Heart left ventricle (tissue), 16 donors: Measurements from ENCODE around the gene EIF3C. TPM values are rescaled to one million over a fixed set of nuclear protein-coding genes. Genes with fewer than 3 reads are reported as not detected.
"Not testable (repeated sequence)": the region's sequence is repeated elsewhere in the genome, so short reads cannot be mapped to it uniquely, and the experiment has no call there.

Source experiments
- ATAC-seq, 4 donors: fragments of 200-7000 bp; cut with Tn5 transposase; one replicate each; pipeline ENCODE4 v1.9.1; 2020 to 2022; ENCODE audit warnings: moderate library complexity in 4 of 4, mild to moderate bottlenecking in 3 of 4, moderate number of reproducible peaks in 1 of 4
- DNase-seq, 5 donors: peaks; one replicate each; pipeline ENCODE4 v3.0.0-alpha.2; 2020
- H3K27ac ChIP-seq, 12 donors: fragments of 200-600 bp; sonication (generic) in 4 of 12; one replicate each; pipeline versions ENCODE4 v1.5.0 to v1.8.0; 2016 to 2022; ENCODE audit warnings: mild to moderate bottlenecking in 2 of 12
- H3K27me3 ChIP-seq, 9 donors: fragments of 200-600 bp; sonication (generic) in 2 of 9; one replicate each; pipeline versions ENCODE4 v1.5.1 to v1.8.0; 2016 to 2022; ENCODE audit warnings: mild to moderate bottlenecking in 3 of 9
- H3K36me3 ChIP-seq, 9 donors: fragments of 200-600 bp; sonication (generic) in 2 of 9; one replicate each; pipeline versions ENCODE4 v1.5.0 to v1.8.0; 2018 to 2022; ENCODE audit warnings: mild to moderate bottlenecking in 2 of 9
- H3K4me1 ChIP-seq, 12 donors: fragments of 200-600 bp; sonication (generic) in 4 of 12; one replicate each; pipeline versions ENCODE4 v1.5.0 to v1.8.0; 2016 to 2022; ENCODE audit warnings: mild to moderate bottlenecking in 3 of 12
- H3K4me3 ChIP-seq, 12 donors: fragments of 200-600 bp; sonication (generic) in 4 of 12; one replicate each; pipeline versions ENCODE4 v1.5.0 to v1.8.0; 2017 to 2022; ENCODE audit warnings: mild to moderate bottlenecking in 9 of 12, moderate library complexity in 4 of 12
- H3K9me3 ChIP-seq, 12 donors: fragments of 200-600 bp; sonication (generic) in 4 of 12; one replicate each; pipeline versions ENCODE4 v1.5.0 to v1.8.0; 2016 to 2022; ENCODE audit warnings: mild to moderate bottlenecking in 1 of 12
- WGBS, 4 donors: extraction: QIAGEN DNeasy Blood & Tissue Kit in 2 of 4; methylation state at CpG; one replicate each; pipeline versions ENCODE4 v1.1.5 to v1.1.7; 2013 to 2018; 5-methylcytosine and 5-hydroxymethylcytosine counted together
- intact Hi-C, 10 donors: fragments of 100-400 bp; cut with DNase I; formaldehyde crosslinking; loops; one replicate each; pipeline versions ENCODE4 v1.11.1 to v1.14.2; 2022
- long read RNA-seq, 3 donors: library from polyadenylated mRNA; unstranded; transcript quantifications; one replicate each; pipeline ENCODE4 v2.0.0, GENCODE V29; 2020 to 2021
- polyA plus RNA-seq, 2 donors: library from polyadenylated mRNA; stranded (reverse); fragments of 200-250 nt; gene quantifications; one replicate each; pipeline ENCODE4 v1.2.3, GENCODE V29; 2013
- total RNA-seq, 9 donors: library from RNA; depleted of rRNA in 2 of 9; stranded (reverse); fragments of >200 nt in 2 of 9; fragmentation: NEBNext Ultra II Directional in 3 of 9; extraction: Animal tissue kit (Norgen Biotek cat#: 25700) in 3 of 9; gene quantifications; one replicate each; pipeline versions ENCODE4 v1.1.0 to v1.2.4, GENCODE V29; 2016 to 2023
- donor health status: ischemic (EF 13 %, LVEDD 7.1; RV severe dilation, severe dysfunction).
- donor health status: healthy with polysubstance abuse.
- donor health status: DM: no; HTN: yes; CAD: no.
- donor health status: DM: no; HTN: no; CAD: no.
- donor health status: ischemic (EF 25% LVEDD 6.9; RV normal size, moderate dysfunction).
- donor health status: ischemic (EF 25% LVEDD 5.7; RV mildly dilated, moderate dysfunction).
- donor health status: healthy.
- donor health status: DM: yes; HTN: yes; CAD: no.
- donor health status: ischemic (EF 35%, LVEDD 5.7; RV mildly dilated, moderate dysfunction).
- donor health status: nonischemic (EF 11% LVEDD 7.7; RV severe dilation, severe dysfunction).
- donor health status: DM: yes; HTN: yes; CAD: no.
- donor health status: PGD.
- donor health status: ischemic (EF 29% LVEDD 5.4; RV normal size, mild dysfunction).
- donor health status: nonischemic (EF 23%, LVEDD 6.1; RV moderate dilation, normal function).

The EIF3C gene, protein sequence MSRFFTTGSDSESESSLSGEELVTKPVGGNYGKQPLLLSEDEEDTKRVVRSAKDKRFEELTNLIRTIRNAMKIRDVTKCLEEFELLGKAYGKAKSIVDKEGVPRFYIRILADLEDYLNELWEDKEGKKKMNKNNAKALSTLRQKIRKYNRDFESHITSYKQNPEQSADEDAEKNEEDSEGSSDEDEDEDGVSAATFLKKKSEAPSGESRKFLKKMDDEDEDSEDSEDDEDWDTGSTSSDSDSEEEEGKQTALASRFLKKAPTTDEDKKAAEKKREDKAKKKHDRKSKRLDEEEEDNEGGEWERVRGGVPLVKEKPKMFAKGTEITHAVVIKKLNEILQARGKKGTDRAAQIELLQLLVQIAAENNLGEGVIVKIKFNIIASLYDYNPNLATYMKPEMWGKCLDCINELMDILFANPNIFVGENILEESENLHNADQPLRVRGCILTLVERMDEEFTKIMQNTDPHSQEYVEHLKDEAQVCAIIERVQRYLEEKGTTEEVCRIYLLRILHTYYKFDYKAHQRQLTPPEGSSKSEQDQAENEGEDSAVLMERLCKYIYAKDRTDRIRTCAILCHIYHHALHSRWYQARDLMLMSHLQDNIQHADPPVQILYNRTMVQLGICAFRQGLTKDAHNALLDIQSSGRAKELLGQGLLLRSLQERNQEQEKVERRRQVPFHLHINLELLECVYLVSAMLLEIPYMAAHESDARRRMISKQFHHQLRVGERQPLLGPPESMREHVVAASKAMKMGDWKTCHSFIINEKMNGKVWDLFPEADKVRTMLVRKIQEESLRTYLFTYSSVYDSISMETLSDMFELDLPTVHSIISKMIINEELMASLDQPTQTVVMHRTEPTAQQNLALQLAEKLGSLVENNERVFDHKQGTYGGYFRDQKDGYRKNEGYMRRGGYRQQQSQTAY
- total RNA-seq (100 to 1,000 TPM; 168 to 667 (median 433) TPM), polyA plus RNA-seq (100 to 1,000 TPM; 467 to 477 TPM)
- long read RNA-seq, donor 1, transcript EIF3C-202 (21 exons, 3,137 nt), result minor isoform, 7 of 558 reads
- long read RNA-seq, donor 1, transcript EIF3C-201 (21 exons, 3,145 nt), result major isoform, 391 of 558 reads
- long read RNA-seq, donor 1, transcript EIF3C-211 (20 exons, 2,986 nt), result minor isoform, 36 of 558 reads
- long read RNA-seq, donor 1, transcript EIF3C-207 (13 exons, 3,957 nt), result minor isoform, 10 of 558 reads
- long read RNA-seq, donor 1, partial matches to known transcripts, result 93 of 558 reads
- long read RNA-seq, donor 1, other reads (novel, unspliced or antisense), result 17 of 558 reads
- long read RNA-seq, donor 2, transcript EIF3C-211 (20 exons, 2,986 nt), result minor isoform, 122 of 2,969 reads
- long read RNA-seq, donor 2, transcript EIF3C-202 (21 exons, 3,137 nt), result minor isoform, 34 of 2,969 reads
- long read RNA-seq, donor 2, transcript EIF3C-207 (13 exons, 3,957 nt), result minor isoform, 10 of 2,969 reads
- long read RNA-seq, donor 2, transcript EIF3C-201 (21 exons, 3,145 nt), result major isoform, 2,515 of 2,969 reads
- long read RNA-seq, donor 2, partial matches to known transcripts, result 193 of 2,969 reads
- long read RNA-seq, donor 2, other reads (novel, unspliced or antisense), result 95 of 2,969 reads
- long read RNA-seq, donor 3, transcript EIF3C-202 (21 exons, 3,137 nt), result minor isoform, 5 of 494 reads
- long read RNA-seq, donor 3, transcript EIF3C-207 (13 exons, 3,957 nt), result minor isoform, 9 of 494 reads
- long read RNA-seq, donor 3, transcript EIF3C-201 (21 exons, 3,145 nt), result major isoform, 362 of 494 reads
- long read RNA-seq, donor 3, transcript EIF3C-211 (20 exons, 2,986 nt), result minor isoform, 33 of 494 reads
- long read RNA-seq, donor 3, partial matches to known transcripts, result 64 of 494 reads
- long read RNA-seq, donor 3, other reads (novel, unspliced or antisense), result 21 of 494 reads

DNA sequence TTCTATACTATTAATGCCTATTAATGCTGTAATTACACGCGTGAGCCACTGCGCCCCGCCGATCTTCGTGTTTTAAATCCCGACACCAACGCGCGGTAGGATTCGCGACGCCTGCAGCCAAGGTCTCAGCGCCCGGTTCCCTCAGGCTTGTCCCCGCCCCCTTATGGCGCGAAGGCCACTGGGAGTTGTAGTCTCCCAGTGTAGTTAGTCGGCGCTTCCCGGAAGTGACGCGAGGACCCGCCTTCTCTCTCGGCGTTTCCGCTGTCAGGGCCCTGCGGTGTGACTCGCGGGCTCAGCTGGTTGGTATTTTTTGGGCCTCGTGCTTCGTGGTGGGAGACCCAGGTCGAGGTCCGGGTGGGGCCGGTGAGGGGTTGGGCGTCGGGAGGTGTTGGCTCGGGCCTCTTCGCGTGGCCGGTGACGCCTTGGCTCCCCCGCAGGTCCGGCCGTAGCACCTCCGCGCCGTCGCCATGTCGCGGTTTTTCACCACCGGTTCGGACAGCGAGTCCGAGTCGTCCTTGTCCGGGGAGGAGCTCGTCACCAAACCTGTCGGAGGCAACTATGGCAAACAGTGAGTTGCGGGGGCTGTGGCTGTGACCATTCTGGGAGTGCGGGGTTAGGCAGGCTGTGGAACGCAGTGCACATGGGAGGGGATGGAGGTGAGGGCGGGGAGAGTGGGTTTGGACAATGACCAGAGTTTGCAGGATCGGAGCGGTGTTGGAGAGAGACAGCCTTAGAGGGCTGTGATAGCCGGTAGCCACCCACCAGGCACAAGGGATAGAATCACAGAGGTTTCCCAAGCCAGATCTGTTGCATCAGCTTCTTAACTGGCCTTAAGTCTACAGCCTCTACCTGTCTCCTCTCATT is at the start of gene EIF3C:
Gene EIF3C, plus strand, starts transcription at position 245 of the 864 bp plus-strand sequence. Its CDS starts 223 bp downstream, at position 468.
- no CpG with 5 or more reads among the region's 66 CpGs for WGBS, 4 donors
- peak within 1 kb of the TSS in 2 of 12 donors; percentile 50 to 53 for H3K4me3 ChIP-seq
- DNase-seq, H3K4me1 ChIP-seq, H3K27me3 ChIP-seq, H3K36me3 ChIP-seq, intact Hi-C loops, H3K27ac ChIP-seq, H3K9me3 ChIP-seq: not testable (repeated sequence)
- ATAC-seq, result peak; percentile 99 to 100 (median 100)

DNA sequence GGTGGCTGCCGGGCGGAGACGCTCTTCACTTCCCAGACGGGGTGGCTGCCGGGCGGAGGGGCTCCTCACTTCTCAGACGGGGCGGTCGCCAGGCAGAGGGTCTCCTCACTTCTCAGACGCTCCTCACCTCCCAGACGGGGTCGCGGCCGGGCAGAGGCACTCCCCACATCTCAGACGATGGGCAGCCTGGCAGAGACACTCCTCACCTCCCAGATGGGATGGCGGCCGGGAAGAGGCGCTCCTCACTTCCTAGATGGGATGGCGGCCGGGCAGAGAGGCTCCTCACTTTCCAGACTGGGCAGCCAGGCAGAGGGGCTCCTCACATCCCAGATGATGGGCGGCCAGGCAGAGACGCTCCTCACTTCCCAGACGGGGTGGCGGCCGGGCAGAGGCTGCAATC is 45.0 kb upstream of the EIF3C start:
- H3K4me1 ChIP-seq, H3K27ac ChIP-seq, H3K9me3 ChIP-seq, H3K27me3 ChIP-seq, ATAC-seq, H3K36me3 ChIP-seq, H3K4me3 ChIP-seq, DNase-seq, intact Hi-C loops: not testable (repeated sequence)
- WGBS, 4 donors, result 88 to 98% (median 95%) methylated on average over 7 to 11 of the region's 25 CpGs

DNA sequence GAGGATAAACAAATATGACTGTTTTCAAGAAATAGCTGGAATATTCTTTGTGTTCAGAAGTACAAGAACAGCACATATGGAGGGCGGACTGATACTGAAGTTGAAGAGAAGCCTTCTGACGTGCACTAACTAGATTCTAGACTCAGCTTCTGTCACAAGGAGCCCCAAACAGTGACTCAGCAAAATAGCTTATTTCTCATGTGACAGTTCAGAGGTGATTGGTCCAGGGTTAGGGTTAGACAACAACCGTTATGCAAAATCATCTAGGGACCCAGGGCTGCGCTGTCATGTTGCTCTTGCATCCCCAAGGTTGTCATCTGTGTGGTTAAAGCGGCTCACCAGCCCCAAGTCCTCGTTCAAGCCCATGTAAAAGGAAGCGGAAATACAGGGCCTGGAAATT is 43.8 kb upstream of the EIF3C start:
- H3K27me3 ChIP-seq, H3K27ac ChIP-seq, H3K36me3 ChIP-seq, intact Hi-C loops, H3K4me1 ChIP-seq, DNase-seq, H3K9me3 ChIP-seq, ATAC-seq, H3K4me3 ChIP-seq: not testable (repeated sequence)
- WGBS, 4 donors, result no CpG with 5 or more reads among the region's 7 CpGs

DNA sequence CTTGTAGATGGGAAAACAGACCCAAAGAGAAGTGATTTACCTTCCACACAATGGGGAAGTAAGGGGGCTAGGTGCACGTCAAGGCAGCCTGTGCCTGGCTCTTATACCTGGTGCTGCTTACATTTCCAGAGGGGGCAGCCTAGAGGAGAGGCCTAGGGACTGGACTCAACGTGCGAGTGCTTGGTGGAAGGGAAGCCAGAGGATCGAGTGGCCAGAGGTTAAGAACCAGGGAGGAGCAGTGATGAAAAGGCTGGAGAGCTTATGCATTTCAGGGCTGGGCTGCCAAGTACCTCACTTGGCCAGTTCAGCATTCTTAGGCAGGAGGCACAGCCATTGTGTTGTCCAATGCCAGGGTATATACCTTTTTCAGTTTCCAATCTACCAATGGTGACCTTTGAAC is 43.1 kb upstream of the EIF3C start:
- H3K27me3 ChIP-seq, H3K9me3 ChIP-seq, H3K4me3 ChIP-seq, ATAC-seq, H3K4me1 ChIP-seq, DNase-seq, intact Hi-C loops, H3K27ac ChIP-seq, H3K36me3 ChIP-seq: not testable (repeated sequence)
- no CpG with 5 or more reads among the region's 4 CpGs for WGBS, 4 donors

DNA sequence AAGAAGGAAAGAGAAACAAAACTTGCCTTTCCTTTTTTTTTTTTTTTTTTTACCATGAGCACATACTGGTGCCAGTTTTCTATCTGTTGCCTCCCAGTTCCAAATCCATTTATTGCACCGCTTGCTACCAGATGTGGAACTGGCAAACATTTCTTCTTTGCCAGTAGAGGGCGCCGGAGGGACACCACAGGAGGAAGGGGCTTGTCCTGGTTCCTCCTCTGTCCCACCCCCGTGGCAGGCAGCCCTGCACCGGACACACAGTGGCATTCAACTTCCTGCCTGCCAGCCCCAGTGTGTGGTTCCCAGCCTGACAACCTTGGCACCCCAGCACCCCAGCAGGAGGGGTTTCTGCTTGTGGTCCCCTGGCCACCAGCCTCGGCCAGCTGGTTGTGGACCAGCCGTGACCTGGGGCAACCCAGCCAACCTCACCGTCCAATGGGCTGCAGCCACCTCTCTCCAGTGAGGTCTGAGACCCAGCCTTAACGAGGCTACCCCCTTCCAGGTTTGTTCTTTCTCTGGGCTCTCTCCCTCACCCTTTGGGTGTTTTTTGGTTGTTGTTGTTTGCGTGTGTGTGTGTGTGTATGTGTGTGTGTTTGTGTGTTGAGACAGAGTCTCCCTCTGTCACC is 22.8 kb upstream of the EIF3C start:
- peak; percentile 83 to 99 (median 98) for ATAC-seq
- 32 to 89% methylated on average over 1 of the region's 10 CpGs; no CpG with 5 or more reads in 2 of the 4 donors for WGBS, 4 donors
- H3K27ac ChIP-seq, result not testable (repeated sequence)

DNA sequence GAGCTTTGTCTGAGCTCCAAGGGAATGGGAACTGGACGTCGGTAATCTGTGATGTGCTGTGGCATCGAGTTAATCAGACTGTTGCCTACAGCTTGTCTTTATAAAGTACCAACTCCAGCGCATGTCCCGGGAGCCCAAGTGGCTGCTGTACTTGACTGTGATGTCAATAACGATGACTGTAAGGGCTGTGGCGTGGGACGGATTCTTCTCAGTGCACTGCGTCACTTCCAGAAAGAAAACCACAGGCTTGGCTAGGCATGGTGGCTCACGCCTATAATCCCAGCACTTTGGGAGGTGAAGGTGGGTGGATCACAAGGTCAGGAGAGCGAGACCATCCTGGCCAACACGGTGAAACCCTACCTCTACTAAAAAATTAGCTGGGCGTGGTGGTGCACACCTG is 21.8 kb upstream of the EIF3C start:
- H3K36me3 ChIP-seq, H3K27ac ChIP-seq, intact Hi-C loops, DNase-seq, H3K4me3 ChIP-seq, H3K27me3 ChIP-seq, ATAC-seq, H3K4me1 ChIP-seq, H3K9me3 ChIP-seq: not testable (repeated sequence)
- 75 to 78% methylated on average over 3 of the region's 13 CpGs; no CpG with 5 or more reads in 2 of the 4 donors for WGBS, 4 donors

More for the DNA sequence above, 22.8 kb upstream of the EIF3C start:
- H3K9me3 ChIP-seq, H3K4me1 ChIP-seq, H3K36me3 ChIP-seq, H3K27me3 ChIP-seq, H3K4me3 ChIP-seq, DNase-seq, intact Hi-C loops: not testable (repeated sequence)

DNA sequence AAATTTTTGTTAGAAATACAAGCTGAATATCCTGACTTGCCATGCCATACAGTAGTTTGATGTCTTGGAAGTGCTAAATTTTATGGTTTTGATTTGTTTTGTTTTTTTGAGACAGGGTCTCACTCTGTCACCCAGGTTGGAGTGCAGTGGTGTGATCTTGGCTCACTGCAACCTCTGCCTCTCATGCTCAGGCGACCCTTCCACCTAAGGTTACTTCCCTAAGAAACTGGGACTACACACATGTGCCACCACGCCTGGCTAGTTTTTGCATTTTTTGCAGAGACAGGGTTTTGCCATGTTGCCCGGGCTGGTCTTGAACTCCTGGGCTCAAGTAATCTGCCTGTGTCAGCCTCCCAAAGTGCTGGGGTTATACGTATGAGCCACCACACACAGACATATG is 19.5 kb upstream of the EIF3C start:
- H3K27me3 ChIP-seq, H3K27ac ChIP-seq, H3K4me1 ChIP-seq, H3K4me3 ChIP-seq, intact Hi-C loops, ATAC-seq, DNase-seq, H3K36me3 ChIP-seq, H3K9me3 ChIP-seq: not testable (repeated sequence)
- WGBS, 4 donors, result 73 to 94% (median 85%) methylated on average over 2 to 3 of the region's 4 CpGs

DNA sequence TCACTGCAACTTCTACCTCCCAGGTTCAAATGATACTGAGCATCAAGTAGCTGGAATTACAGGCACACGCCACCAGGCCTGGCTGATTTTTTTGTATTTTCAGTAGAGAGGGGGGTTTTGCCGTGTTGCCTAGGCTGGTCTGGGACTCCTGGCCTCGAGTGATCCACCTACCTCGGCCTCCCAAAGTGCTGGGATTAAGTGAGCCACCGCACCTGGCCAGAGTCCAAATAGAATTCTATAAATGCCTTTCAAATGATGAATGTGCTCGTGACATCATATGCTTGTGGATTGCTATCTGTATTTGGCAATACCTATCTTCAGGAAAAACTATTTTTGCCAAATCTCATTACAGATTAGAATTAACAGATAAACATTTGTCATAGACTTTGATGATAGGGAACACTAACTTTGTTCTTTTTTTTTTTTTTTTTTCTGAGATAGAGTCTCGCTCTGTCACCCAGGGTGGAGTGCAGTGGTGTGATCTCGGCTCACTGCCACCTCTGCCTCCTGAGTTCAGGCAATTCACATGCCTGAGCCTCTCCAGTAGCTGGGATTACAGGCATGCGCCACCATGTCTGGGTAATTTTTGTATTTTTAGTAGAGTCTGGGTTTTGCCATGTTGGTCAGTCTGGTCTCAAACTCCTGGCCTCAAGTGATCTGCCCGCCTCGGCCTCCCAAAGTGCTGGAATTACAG is 17.9 kb upstream of the EIF3C start:
- 60% methylated on average over 1 of the region's 11 CpGs; no CpG with 5 or more reads in 3 of the 4 donors for WGBS, 4 donors
- peak in 2 of 4 donors; percentile 49 to 64 for ATAC-seq
- H3K36me3 ChIP-seq, result not testable (repeated sequence)

More for the DNA sequence above, 17.9 kb upstream of the EIF3C start:
- H3K27me3 ChIP-seq, H3K9me3 ChIP-seq, DNase-seq, H3K27ac ChIP-seq, H3K4me3 ChIP-seq, intact Hi-C loops, H3K4me1 ChIP-seq: not testable (repeated sequence)
